ENCODE measurements around the gene OR51B2.

DNA sequence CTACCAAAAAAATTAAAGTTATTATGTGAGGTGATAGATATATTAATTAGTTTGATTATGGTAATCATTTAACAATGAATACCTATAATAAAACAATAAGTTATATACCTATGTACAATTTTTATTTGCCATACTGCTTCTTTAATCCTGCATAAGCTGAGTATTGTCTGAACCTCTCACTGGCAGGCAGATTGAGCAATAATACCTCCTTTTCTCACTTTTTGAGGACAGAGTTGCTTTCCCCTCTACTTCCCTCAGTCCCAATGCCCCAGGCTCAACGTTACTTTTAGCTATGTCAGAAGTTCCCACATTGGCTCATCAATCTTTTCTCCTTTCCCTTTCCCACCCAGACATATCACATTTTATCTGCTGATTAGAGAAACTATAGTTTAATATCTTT is 25.5 kb upstream of the OR51B2 start:
- TF ChIP-seq RXRA (IDR thresholded peaks at IDR 0.05) (no peak), CTCF (IDR thresholded peaks at IDR 0.05; ENCODE audit: low read depth, low read length, missing input control) (no peak), YY1 (IDR thresholded peaks at IDR 0.05) (no peak), SP1 (IDR thresholded peaks at IDR 0.05) (no peak), EGR1 (IDR thresholded peaks at IDR 0.05; ENCODE audit: low read depth in 2 of 2) (no peak), REST (IDR thresholded peaks at IDR 0.05) (no peak), JUND (IDR thresholded peaks at IDR 0.05) (no peak), NR2F2 (IDR thresholded peaks at IDR 0.05) (no peak), TAF1 (conservative IDR thresholded peaks at IDR 0.05) (no peak), GABPA (IDR thresholded peaks at IDR 0.05 in 1 of 2, conservative IDR thresholded peaks at IDR 0.05 in 1 of 2) (no peak)
- TF ChIP-seq, protein P1, sequence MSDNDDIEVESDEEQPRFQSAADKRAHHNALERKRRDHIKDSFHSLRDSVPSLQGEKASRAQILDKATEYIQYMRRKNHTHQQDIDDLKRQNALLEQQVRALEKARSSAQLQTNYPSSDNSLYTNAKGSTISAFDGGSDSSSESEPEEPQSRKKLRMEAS (IDR thresholded peaks at IDR 0.05), result no peak
- TF ChIP-seq, protein P2, sequence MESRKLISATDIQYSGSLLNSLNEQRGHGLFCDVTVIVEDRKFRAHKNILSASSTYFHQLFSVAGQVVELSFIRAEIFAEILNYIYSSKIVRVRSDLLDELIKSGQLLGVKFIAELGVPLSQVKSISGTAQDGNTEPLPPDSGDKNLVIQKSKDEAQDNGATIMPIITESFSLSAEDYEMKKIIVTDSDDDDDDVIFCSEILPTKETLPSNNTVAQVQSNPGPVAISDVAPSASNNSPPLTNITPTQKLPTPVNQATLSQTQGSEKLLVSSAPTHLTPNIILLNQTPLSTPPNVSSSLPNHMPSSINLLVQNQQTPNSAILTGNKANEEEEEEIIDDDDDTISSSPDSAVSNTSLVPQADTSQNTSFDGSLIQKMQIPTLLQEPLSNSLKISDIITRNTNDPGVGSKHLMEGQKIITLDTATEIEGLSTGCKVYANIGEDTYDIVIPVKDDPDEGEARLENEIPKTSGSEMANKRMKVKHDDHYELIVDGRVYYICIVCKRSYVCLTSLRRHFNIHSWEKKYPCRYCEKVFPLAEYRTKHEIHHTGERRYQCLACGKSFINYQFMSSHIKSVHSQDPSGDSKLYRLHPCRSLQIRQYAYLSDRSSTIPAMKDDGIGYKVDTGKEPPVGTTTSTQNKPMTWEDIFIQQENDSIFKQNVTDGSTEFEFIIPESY (IDR thresholded peaks at IDR 0.05), result no peak
- TF ChIP-seq, protein P3, sequence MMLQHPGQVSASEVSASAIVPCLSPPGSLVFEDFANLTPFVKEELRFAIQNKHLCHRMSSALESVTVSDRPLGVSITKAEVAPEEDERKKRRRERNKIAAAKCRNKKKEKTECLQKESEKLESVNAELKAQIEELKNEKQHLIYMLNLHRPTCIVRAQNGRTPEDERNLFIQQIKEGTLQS (IDR thresholded peaks at IDR 0.05), result no peak
